Type B pancreatic cell (in vitro differentiated cells): ENCODE results near the gene FITM2. TPM values are rescaled to one million over a fixed set of nuclear protein-coding genes. Genes with fewer than 3 reads are reported as not detected.

Experiments used
- DNase-seq: peaks from one replicate; pipeline ENCODE4 v3.0.0; 2021; ENCODE audit warnings: mixed read lengths; ENCODE audit not compliant: unreplicated experiment; ENCODE audit errors: extremely low spot score
- H3K27ac Mint-ChIP-seq: 2 replicates; pipeline ENCODE4 v1.8.0; 2021; ENCODE audit warnings: mild to moderate bottlenecking, mixed read lengths
- H3K27me3 Mint-ChIP-seq: 2 replicates; pipeline ENCODE4 v1.8.0; 2021; ENCODE audit warnings: mixed read lengths
- H3K36me3 Mint-ChIP-seq: 2 replicates; pipeline ENCODE4 v1.8.0; 2021; ENCODE audit warnings: mixed read lengths
- H3K4me1 Mint-ChIP-seq: one replicate; pipeline ENCODE4 v1.8.0; 2021; ENCODE audit warnings: mixed read lengths; ENCODE audit not compliant: unreplicated experiment
- H3K4me3 Mint-ChIP-seq: 2 replicates; pipeline ENCODE4 v1.8.0; 2021; ENCODE audit warnings: mild to moderate bottlenecking, mixed read lengths
- H3K9me3 Mint-ChIP-seq: 2 replicates; pipeline ENCODE4 v1.8.0; 2021; ENCODE audit warnings: mixed read lengths
- CTCF ChIP-seq: fragments of 200-600 bp; sonication (generic); conservative IDR thresholded peaks from 2 replicates; pipeline ENCODE4 v1.5.0; 2021; ENCODE audit warnings: antibody characterized with exemption, mild to moderate bottlenecking
- long read RNA-seq: library from polyadenylated mRNA; unstranded; transcript quantifications from one replicate; pipeline ENCODE4 v2.0.0, GENCODE V29; 2020
- total RNA-seq: library from RNA; stranded (reverse); gene quantifications from 2 replicates; pipeline ENCODE4 v1.2.1, GENCODE V29; 2021; ENCODE audit warnings: low replicate concordance

FITM2 gene, protein sequence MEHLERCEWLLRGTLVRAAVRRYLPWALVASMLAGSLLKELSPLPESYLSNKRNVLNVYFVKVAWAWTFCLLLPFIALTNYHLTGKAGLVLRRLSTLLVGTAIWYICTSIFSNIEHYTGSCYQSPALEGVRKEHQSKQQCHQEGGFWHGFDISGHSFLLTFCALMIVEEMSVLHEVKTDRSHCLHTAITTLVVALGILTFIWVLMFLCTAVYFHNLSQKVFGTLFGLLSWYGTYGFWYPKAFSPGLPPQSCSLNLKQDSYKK
- 5.7 and 7.1 TPM in 2 replicates for total RNA-seq
- long read RNA-seq, full-length matches to known transcripts: 4 of 5 reads
- long read RNA-seq, partial matches to known transcripts: 0 of 5 reads
- long read RNA-seq, other reads (novel, unspliced or antisense): 1 of 5 reads

- no peaks in the 10 kb centered on the region for H3K9me3 Mint-ChIP-seq
- H3K4me1 Mint-ChIP-seq: peaks cover 9% of the 10 kb centered on the region
- peak; percentile 97 for TF ChIP-seq CTCF
- H3K27me3 Mint-ChIP-seq: peaks cover 4% of the 10 kb centered on the region
- no peaks in the 10 kb centered on the region for H3K36me3 Mint-ChIP-seq
- DNase-seq: peak; percentile 99
- H3K27ac Mint-ChIP-seq: peak within 1 kb of the TSS; percentile 86
- H3K4me3 Mint-ChIP-seq: peak within 1 kb of the TSS; percentile 94
Measured at GRCh38 chr20:44310664-44311639, at the start of gene FITM2. FITM2 (minus strand) TSS chr20:44311202; CDS start chr20:44311148, 54 bp downstream.

DNA sequence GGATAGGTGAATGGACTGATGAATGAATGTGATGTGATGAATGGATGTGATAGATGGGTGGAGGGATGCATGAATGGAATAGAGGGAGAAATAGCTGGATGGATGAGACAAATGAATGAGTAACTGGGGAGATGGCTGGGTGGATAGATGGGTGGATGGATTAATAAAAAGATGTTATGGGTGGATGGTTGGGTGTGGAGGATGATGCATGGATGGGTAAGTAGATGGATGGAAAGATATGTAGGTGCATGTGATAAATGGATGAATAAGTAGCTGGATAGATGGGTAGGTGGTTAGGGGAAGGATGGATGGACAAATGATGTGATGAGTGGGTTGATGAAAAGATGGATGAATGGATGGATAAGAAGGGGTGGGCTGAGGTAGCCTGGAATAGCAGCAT, 49.2 kb upstream of the FITM2 start:
- H3K27me3 Mint-ChIP-seq: peaks cover 20% of the 10 kb centered on the region
- DNase-seq: no peak

DNA sequence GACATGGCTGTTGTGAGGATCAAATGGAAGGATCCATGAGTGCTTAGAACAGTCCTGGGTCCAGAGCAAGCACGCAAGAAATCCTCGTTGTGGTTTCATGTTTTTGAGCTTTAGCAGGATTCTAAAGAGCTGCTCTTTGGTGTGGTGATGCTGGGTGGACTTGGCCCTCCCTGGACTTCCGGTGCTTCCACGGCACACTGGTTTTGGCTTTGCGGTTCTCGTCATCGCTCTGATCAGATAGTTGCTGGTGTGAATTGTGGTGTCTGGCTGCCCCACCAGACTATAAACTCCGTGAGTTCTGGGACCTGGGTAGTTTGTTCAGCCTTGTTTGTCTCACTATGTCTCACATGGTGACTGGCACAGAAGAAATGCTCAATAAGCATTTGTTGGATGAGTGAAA, 47.8 kb upstream of the FITM2 start:
- no peak for TF ChIP-seq CTCF
- H3K9me3 Mint-ChIP-seq: no peaks in the 10 kb centered on the region
- H3K4me3 Mint-ChIP-seq: no peak overlapping the region
- DNase-seq: no peak
- H3K27me3 Mint-ChIP-seq: peaks cover 20% of the 10 kb centered on the region
- peak overlapping the region; percentile 11 for H3K27ac Mint-ChIP-seq
- H3K4me1 Mint-ChIP-seq: no peaks in the 10 kb centered on the region
- no peaks in the 10 kb centered on the region for H3K36me3 Mint-ChIP-seq

More for the DNA sequence above, 49.2 kb upstream of the FITM2 start:
- Mint-ChIP-seq H3K36me3 (no peaks in the 10 kb centered on the region), H3K9me3 (no peaks in the 10 kb centered on the region), H3K4me1 (no peaks in the 10 kb centered on the region), H3K4me3 (no peak overlapping the region), H3K27ac (no peak overlapping the region)
- no peak for TF ChIP-seq CTCF

DNA sequence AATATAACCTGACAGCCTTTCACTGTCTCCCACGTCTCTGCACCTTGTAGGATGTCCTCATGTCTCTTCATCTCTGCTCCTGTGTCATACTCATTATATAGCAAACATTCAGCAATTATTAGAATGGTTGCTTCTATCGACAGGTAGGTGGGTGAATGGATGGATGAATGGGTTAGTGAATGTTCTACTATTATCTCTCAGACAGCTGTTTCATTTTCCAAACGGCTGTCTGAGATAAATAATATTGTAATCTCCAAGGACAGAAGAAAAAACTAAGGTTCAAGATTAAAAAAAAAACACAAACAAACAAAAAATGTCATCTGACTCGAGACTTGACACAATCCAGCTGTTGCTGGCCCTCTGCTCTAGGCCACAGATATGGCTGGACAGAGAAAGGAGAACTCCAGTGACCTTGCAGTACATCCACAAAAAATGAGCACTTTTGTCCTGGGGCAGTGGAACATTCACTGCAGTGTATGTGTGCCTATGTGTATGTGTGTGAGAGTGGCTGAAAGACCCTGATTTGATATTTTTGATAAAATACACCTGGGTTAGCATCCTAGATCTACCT, 46.6 kb upstream of the FITM2 start:
- no peak overlapping the region for H3K4me3 Mint-ChIP-seq
- no peaks in the 10 kb centered on the region for H3K9me3 Mint-ChIP-seq
- peak overlapping the region; percentile 46 for H3K27ac Mint-ChIP-seq
- H3K27me3 Mint-ChIP-seq: peaks cover 20% of the 10 kb centered on the region
- no peak for TF ChIP-seq CTCF
- no peak for DNase-seq
- H3K36me3 Mint-ChIP-seq: no peaks in the 10 kb centered on the region
- H3K4me1 Mint-ChIP-seq: no peaks in the 10 kb centered on the region

DNA sequence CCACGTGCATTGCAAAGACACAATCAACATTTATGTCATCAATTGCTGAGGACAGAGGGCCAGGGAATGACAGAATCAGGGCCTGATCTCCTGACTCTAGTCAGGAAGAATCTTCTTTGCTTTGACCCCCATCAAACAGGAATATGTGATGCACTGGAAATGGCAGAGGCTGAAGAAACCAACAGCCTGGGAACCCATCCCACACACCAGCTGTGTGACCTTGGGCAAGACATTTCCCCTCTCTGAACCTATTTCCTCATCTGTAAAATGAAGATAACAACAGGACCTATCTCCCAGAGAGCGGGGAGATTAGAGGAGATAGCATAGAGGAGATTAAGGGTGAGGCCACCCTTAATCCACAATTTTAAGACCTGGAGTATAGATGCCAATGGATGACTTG, 46.0 kb upstream of the FITM2 start:
- Mint-ChIP-seq H3K27me3 (peaks cover 20% of the 10 kb centered on the region), H3K4me1 (peaks cover 5% of the 10 kb centered on the region), H3K9me3 (no peaks in the 10 kb centered on the region), H3K4me3 (peak overlapping the region; percentile 86), H3K27ac (no peak overlapping the region), H3K36me3 (no peaks in the 10 kb centered on the region)
- no peak for DNase-seq
- no peak for TF ChIP-seq CTCF
